ENCODE data around the gene SUPT20H.

GRCh38 chr13:37106642-37107041, 47.2 kb upstream of the SUPT20H start:
- TF ChIP-seq CTCF (IDR thresholded peaks at IDR 0.05) = no peak
- no peak for TF ChIP-seq EP300 (IDR thresholded peaks at IDR 0.05; ENCODE audit: low read depth)
